OCI-LY3 (cell line): ENCODE measurements around the gene MAPK8.

ENCODE experiments used
- EZH2phosphoT487 ChIP-seq: fragments of 200-600 bp; shearing (Covaris generic); IDR thresholded peaks from 2 replicates; pipeline ENCODE4 v1.6.1; 2018; ENCODE audit warnings: antibody characterized with exemption, mixed run types, low read depth
- TF ChIP-seq, protein P1 (sequence below): fragments of 200-600, 300-600 bp; sonication (generic); IDR thresholded peaks from 2 replicates; pipeline ENCODE4 v1.5.1; 2014; ENCODE audit warnings: antibody characterized with exemption, low read length, low read depth

DNA sequence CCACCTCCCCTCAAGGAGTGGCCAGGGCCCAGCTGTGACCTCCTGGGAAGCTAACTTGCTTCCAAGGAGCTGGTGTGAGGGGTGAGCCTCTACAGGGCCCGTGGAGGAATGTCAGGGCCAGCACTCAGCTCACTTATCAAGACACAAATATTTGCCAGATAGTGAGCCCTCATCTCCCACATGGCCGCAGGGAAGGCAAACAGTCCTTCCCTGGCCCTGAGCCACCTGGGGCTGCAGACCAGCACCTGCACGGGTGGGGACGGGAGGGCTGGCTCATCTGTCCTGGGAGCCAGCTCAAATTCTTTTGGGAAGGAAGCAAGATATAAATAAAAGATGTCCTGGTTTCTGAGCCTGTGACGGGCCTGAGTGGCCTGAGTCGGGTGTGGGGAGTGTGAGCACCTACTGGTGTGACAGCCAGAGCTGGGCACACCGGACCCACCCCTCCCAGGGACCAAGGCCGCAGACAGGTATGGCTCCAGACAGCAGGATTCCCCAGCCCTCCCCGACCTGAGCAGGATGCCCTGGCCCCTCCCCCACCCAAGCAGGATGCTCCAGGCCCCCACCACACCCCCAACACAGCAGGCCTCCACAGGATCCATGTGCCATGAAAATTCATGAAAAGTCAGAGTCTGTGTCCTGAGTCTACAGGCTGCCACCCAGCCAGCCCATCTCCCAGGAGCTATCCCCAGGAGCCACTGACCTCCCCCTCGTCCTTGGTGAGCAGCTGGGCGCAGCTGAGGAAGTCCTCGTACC lies 148.0 kb downstream of the MAPK8 start:
- TF ChIP-seq, protein P1, sequence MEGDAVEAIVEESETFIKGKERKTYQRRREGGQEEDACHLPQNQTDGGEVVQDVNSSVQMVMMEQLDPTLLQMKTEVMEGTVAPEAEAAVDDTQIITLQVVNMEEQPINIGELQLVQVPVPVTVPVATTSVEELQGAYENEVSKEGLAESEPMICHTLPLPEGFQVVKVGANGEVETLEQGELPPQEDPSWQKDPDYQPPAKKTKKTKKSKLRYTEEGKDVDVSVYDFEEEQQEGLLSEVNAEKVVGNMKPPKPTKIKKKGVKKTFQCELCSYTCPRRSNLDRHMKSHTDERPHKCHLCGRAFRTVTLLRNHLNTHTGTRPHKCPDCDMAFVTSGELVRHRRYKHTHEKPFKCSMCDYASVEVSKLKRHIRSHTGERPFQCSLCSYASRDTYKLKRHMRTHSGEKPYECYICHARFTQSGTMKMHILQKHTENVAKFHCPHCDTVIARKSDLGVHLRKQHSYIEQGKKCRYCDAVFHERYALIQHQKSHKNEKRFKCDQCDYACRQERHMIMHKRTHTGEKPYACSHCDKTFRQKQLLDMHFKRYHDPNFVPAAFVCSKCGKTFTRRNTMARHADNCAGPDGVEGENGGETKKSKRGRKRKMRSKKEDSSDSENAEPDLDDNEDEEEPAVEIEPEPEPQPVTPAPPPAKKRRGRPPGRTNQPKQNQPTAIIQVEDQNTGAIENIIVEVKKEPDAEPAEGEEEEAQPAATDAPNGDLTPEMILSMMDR = no peak
- TF ChIP-seq EZH2phosphoT487 = no peak
